H1 (cell line): ENCODE results near the gene TMEM222.

Source experiments
- CHD1 ChIP-seq: IDR thresholded peaks from 2 replicates; pipeline ENCODE4 v1.6.1; 2012; ENCODE audit warnings: low read depth, low read length, improper control_type of control experiment
- CTCF ChIP-seq, 3 experiments: IDR thresholded peaks; 1 replicate in 2 of 3; 2 replicates in 1 of 3; pipeline versions ENCODE4 v1.5.1 to v1.6.1; 2011; ENCODE audit warnings: low read length in 3 of 3, mild to moderate bottlenecking in 3 of 3, inconsistent platforms in 2 of 3, low read depth in 1 of 3, moderate library complexity in 1 of 3; ENCODE audit not compliant: insufficient read depth in 1 of 3; ENCODE audit errors: control extremely low read depth in 1 of 3
- EP300 ChIP-seq, 2 experiments: IDR thresholded peaks; 1 replicate in 1 of 2; 2 replicates in 1 of 2; pipeline ENCODE4 v1.6.1; 2011 to 2012; ENCODE audit warnings: low read depth in 2 of 2, low read length in 2 of 2, mild to moderate bottlenecking in 2 of 2, borderline replicate concordance in 1 of 2, inconsistent platforms in 1 of 2, moderate library complexity in 1 of 2
- HDAC2 ChIP-seq, 2 experiments: fragments of 300-600 bp in 1 of 2; sonication (generic) in 1 of 2; IDR thresholded peaks; 2 replicates each; pipeline ENCODE4 v1.6.1; 2011 to 2012; ENCODE audit warnings: low read depth in 2 of 2, low read length in 2 of 2, mild to moderate bottlenecking in 2 of 2, moderate library complexity in 2 of 2, borderline replicate concordance in 1 of 2, inconsistent platforms in 1 of 2
- TAF1 ChIP-seq: IDR thresholded peaks from 2 replicates; pipeline ENCODE4 v1.6.1; 2011; ENCODE audit warnings: mild to moderate bottlenecking, low read depth, low read length

- no peak for TF ChIP-seq TAF1
- TF ChIP-seq HDAC2 (IDR thresholded peaks at IDR 0.05; ENCODE audit: borderline replicate concordance in 1 of 2, low read depth in 2 of 2, low read length in 2 of 2) = no peak
- TF ChIP-seq CHD1 = no peak
- no peak for TF ChIP-seq EP300 (IDR thresholded peaks at IDR 0.05; ENCODE audit: borderline replicate concordance in 1 of 2, low read depth in 2 of 2, low read length in 2 of 2)
- no peak for TF ChIP-seq CTCF (IDR thresholded peaks at IDR 0.05; ENCODE audit: control extremely low read depth in 1 of 3, insufficient read depth in 1 of 3, low read depth in 1 of 3, low read length in 3 of 3)
These were observed 6.0 kb downstream of the TMEM222 start for GRCh38 chr1:27327964-27328363.
